Measurements from ENCODE around the gene OR10X1.

The OR10X1 gene

GRCh38 chr1:158547533-158547932 is 32.2 kb downstream of the OR10X1 start:
- peaks cover 7% of the 10 kb centered on the region for H3K27me3 Mint-ChIP-seq
- ATAC-seq, result peak; percentile 28
- H3K4me3 Mint-ChIP-seq, result no peak overlapping the region
- H3K36me3 Mint-ChIP-seq (ENCODE audit: low read depth), result no peaks in the 10 kb centered on the region
- H3K27ac Mint-ChIP-seq, result no peak overlapping the region
- no peaks in the 10 kb centered on the region for H3K4me1 Mint-ChIP-seq
- no peaks in the 10 kb centered on the region for H3K9me3 Mint-ChIP-seq
- DNase-seq, result no peak

- H3K4me1 Mint-ChIP-seq, result no peaks in the 10 kb centered on the region
- peaks cover 3% of the 10 kb centered on the region for H3K27me3 Mint-ChIP-seq
- no peaks in the 10 kb centered on the region for H3K36me3 Mint-ChIP-seq (ENCODE audit: low read depth)
- no peak for ATAC-seq
- H3K4me3 Mint-ChIP-seq, result no peak overlapping the region
- no peaks in the 10 kb centered on the region for H3K9me3 Mint-ChIP-seq
- H3K27ac Mint-ChIP-seq, result no peak overlapping the region
- no peak for DNase-seq
Observed at GRCh38 chr1:158537609-158538008, 42.1 kb downstream of the OR10X1 start.

DNA sequence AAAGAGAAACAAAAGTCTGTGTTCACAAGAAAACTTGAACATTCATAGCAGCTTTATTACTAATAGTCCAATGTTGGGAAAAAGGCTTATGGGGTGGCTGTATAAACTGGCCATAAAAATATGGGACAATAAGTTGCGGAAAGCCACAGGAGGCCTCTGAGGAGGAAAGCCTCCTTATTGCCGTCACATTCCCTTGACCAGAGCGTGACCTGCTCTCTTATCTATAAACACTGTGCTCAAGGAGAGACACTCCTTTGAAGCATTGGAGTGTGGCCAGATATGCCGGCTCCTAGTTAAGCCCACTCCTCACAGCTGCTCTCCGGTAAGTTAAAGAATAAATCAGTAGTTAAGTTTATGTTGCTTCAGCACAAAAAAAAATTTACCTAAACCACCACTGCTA is 45.2 kb downstream of the OR10X1 start:
- Mint-ChIP-seq H3K27ac (no peak overlapping the region), H3K9me3 (no peaks in the 10 kb centered on the region), H3K27me3 (peaks cover 15% of the 10 kb centered on the region), H3K4me1 (no peaks in the 10 kb centered on the region), H3K4me3 (no peak overlapping the region), H3K36me3 (ENCODE audit: low read depth) (no peaks in the 10 kb centered on the region)
- ATAC-seq (no peak), DNase-seq (no peak)

Measured in activated naive CD8-positive, alpha-beta T cell treated with anti-CD3 and anti-CD28 coated beads, Interleukin-2, amount 50 U/mL, for 24 hours (primary cell).